DMS53 treated with DMSO at 0.1 percent for 48 hours (cell line): ENCODE results near the gene PLXNA1.

Source experiments
- DNase-seq: peaks from one replicate; lab custom pipeline; 2025; ENCODE audit not compliant: unreplicated experiment; lab: John Stamatoyannopoulos, UW

PLXNA1 gene

DNA sequence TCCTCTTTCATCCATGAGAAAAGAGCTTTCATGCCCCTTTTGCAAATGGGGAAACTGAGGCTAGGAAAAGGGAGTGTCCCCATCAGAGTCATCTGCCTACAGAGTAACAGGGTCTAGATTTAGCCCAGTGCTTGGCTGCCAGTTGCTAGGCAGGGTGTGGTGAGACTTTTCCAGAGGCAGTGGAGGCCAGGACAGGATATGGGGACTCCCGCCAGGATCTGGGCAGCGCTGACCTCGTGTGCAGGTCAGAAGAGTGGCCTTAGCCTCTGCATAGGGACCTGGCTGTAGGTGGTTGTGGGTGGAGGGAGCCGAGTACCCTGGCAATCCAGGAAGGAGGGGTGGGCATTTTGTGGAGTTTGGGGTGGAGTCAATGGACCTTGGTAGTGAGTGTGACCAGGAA, 4.2 kb downstream of the PLXNA1 start:
- DNase-seq = no peak

- DNase-seq = no peak
Measured at GRCh38 chr3:126987596-126987995, 4.7 kb downstream of the PLXNA1 start.

- no peak for DNase-seq
Measured at GRCh38 chr3:126988451-126989021, 5.6 kb downstream of the PLXNA1 start.

DNA sequence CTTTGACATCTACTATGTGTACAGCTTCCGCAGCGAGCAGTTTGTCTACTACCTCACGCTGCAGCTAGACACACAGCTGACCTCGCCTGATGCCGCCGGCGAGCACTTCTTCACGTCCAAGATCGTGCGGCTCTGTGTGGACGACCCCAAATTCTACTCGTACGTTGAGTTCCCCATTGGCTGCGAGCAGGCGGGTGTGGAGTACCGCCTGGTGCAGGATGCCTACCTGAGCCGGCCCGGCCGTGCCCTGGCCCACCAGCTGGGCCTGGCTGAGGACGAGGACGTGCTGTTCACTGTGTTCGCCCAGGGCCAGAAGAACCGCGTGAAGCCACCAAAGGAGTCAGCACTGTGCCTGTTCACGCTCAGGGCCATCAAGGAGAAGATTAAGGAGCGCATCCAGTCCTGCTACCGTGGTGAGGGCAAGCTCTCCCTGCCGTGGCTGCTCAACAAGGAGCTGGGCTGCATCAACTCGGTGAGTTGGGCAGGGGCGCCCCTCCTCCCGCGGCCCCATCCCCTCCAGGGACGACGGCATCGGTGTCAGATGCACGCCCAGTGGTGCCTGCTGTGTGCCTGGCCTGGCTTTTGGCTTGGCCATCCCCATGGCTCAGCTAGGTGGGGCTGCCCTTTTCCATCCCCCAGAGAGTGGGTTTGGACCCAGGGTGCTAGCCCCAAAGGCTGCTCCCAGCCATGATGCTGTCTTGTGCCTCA, 6.6 kb downstream of the PLXNA1 start:
- no peak for DNase-seq

DNA sequence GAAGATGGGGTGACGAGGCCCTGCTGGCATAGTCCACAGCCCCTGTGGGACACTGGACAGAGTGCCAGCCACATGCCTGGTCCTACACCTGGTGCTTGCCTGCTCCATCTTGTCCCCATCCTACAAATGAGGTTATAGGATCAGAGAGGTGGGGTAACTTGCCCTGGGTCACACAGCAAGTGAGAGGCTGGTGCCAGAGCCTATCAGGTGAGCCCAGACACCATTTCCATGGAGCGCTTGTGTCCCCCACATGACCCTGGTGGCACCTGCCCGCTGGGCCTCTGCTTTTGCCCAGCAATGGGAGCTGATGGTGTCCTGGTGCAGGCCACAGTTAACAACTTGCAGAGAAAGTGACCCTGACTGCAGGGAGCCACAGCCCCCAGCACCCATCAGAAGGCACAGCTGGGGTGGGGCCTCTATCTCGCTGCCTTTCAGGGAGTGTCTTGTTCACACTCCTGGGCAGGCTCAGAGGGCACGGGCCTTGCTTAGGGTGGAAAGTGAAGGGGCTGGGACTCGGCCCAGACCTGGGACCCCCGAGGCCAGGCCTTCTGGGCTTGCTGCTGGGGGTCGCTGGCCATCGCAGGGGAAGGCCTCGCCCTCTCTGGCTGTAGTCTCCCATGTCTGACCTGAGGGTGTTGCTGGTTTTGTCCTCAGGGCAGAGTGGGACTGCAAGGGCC, 7.2 kb downstream of the PLXNA1 start:
- no peak for DNase-seq

DNA sequence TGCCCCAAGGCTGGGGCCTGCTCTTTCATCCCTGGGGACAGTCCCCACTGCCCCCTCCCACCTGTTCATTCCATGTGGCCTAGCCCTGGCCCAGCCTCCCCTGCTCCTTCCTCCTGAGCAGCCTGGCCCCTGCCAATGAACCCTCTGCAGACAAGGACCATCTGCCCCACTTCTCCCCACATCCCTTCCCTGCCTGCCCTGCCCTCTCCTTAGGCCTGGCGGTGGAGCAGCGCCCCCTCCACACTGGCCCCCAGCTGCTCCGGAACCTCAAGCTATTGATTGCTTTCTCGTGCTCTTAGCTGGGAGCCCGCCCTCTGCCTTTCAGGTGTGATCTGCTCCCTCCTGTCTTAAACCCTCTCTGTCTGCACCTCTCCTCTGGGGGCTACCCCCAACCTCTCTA, 8.0 kb downstream of the PLXNA1 start:
- no peak for DNase-seq

DNA sequence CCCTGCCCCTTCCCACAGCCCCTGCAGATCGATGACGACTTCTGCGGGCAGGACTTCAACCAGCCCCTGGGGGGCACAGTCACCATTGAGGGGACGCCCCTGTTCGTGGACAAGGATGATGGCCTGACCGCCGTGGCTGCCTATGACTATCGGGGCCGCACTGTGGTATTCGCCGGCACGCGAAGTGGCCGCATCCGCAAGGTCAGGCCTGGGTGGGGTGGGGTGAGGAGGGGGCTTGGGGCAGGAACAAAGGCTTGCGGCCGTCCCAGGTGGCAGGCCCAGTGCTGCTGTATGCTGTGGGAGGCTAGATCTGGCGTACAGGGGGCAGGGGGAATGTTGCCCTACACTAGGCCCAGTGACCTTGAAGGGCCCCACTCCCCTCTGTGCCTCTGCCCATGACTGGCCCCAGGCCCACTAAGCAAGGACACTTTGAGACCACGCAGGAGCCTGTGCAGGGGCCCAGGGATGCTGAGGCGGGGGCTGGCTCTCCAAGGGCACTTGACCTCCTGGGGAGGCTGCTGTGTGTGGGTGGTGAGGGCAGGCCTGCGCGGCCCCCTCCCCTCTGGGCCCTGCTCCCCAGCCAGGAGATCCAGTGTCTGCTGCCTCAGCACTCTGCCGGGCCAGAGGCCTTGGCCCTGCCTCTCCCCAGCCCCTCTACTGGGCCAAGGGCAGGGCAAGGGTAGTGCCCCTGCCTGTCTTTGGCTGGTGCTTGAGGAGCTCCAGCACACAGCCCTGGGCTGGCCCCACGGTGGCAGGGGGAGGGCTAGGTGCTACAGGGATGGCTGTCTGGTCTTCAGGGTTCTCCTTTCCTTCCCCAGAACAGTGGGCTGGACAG, 8.7 kb downstream of the PLXNA1 start:
- DNase-seq = no peak

- DNase-seq = no peak
Measured at GRCh38 chr3:126992216-126992615, 9.3 kb downstream of the PLXNA1 start.

DNA sequence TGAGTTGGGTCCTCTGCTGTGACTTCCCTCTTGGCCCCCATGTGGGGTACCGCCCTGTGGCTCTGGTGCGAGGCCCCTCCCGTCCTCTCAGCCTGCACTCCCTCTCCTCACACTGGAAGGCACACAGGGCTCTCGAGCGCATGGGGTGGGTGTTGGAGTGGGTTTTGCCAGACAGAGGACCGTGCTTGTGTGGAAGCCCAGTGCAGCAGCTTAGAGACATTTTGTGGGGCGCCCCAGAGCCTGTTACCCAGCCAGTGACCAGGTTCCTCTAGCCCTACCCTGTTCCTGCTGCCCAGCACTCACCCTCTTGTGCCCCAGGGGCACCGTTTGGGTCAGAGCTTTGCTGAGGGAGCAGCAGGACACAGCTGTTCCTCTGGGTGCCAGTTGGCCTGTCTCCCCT, 9.9 kb downstream of the PLXNA1 start:
- no peak for DNase-seq

- no peak for DNase-seq
Measured at GRCh38 chr3:126993436-126993835, 10.5 kb downstream of the PLXNA1 start.

DNA sequence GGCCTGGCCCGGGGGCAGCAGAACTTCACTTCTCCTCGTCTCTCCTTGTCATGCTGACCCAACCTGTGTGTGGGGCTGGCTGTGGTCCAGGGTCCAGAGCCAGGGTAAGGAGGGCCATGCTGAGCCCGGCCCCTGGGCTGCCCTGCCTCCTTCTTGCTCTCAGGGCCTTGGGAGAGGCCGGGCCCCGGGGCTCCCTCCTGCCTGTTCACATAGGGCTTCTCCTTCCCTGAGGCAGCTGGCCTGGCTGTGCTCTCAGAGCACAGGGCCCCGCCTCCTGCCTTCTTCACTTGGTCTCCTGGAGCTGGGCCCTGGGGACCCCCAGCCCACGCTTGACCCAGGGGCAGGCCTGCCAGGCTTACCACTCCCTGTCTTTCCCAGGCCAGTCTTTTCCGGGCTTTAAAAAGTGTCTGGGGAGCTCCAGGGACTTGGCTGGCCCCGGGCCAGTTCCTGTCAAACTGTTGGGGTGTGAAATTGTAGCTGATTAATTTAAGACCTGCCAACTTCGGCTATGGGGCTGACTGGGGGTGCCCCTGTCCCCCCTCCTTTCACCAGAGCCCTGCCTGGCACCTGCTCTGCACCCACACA, 11.8 kb downstream of the PLXNA1 start:
- no peak for DNase-seq

DNA sequence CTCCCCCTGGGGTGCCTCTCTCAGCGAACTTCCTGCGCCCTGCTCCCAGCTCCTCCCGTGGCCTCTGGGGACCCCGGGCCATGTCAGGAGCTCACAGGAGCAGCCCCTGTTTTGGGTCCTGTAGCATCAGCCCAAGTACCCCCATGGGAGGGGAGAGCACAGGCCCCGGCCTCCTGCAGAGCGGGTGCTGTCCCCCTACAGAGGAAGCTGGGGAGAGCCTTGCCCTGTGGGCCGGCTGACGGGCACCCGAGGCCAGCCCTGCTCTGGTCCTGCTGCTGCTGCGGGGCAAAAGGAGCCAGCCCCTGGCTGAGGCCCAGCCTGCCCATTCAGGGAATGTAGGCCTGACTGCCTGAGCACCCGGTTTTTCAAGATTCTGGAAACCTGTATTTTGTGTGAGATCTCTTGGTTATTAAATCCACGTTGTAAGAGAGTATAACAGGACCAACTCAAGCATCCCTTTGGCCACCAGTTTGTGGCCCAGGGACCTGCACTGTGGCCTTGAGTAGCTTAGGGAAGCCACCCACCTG, 12.4 kb downstream of the PLXNA1 start:
- DNase-seq = no peak

DNA sequence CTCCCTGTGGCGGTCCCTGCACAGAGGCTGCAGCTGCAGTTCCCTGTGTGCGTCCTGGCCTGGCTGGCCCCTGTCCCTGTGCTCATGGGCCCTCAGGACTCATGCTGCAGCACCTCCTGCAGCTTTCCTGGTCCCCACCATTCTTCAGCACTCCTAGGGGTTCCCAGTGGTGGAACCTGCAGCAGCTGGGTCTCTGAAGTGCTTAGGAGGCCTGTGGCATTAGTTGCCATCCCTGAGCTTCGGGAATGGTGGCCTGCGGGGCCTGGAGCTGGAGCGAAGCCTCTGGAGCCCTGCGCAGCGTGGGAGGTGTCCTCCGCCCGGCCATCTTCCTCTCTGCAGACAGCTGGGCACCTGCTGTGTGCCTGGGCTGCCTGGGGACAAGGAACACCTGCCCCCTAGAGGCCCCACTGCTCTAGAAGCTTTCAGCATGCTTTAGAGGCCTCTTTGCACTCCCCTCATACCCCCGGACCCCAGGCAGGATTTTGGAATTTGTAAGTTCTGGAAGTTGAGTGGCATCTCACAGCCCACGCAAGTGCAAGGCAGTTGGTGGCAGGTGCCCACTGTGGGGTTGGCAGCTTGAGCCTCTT, 13.1 kb downstream of the PLXNA1 start:
- no peak for DNase-seq

GRCh38 chr3:126996905-126997304, 14.0 kb downstream of the PLXNA1 start:
- no peak for DNase-seq

DNA sequence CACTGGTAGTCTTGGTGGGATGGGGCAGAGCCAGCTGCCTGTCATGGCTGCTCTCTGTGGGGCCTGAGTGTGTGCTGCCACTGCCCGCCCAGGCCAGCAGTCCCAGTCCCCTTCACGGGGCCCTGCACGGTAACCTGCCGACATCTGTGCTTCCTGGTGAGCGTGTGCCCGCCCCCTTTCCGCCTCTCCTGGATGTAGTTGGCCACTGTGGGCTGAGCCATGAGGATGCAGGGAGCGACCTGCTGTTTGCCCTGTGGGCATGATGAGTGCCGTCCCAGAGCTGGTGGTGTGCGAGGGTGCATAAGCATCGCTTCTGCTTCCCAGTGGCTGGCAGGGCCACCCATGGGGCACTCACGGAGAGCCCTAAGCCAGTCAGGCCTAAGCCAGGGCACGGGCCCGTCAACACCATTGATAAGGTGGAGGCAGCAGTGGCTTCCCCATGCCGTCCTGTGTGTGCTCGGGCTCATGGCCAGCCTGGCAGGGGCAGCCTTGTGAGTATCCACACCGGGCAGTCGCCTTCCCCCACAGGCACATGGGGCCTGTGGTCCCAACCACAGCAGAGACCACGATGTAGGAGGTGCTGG, 14.6 kb downstream of the PLXNA1 start:
- no peak for DNase-seq

GRCh38 chr3:126998320-126998719, 15.4 kb downstream of the PLXNA1 start:
- no peak for DNase-seq

- no peak for DNase-seq
Measured at GRCh38 chr3:126998728-126999127, 15.8 kb downstream of the PLXNA1 start.

GRCh38 chr3:126999383-126999782, 16.5 kb downstream of the PLXNA1 start:
- DNase-seq = no peak

DNA sequence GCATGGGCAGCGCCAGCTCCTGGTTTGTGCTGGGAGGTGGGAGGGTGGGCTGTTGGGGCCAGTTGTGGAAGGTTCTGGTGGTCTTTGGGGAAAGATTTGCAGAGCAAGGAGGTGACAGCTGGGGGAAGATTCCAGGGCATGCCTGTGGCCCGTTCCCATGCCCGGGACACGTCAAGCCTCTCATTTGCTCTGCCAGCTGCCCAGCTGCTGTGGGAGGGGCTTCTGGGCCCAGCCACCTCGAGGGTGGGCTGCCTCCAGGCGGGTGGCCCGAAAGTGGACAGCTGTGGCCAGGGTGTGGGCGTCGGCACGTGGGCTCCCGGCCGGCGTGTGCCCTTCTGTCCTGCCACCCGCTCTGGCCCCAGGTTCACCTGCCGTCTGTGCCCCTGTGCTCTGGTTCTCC, 17.2 kb downstream of the PLXNA1 start:
- DNase-seq = no peak

DNA sequence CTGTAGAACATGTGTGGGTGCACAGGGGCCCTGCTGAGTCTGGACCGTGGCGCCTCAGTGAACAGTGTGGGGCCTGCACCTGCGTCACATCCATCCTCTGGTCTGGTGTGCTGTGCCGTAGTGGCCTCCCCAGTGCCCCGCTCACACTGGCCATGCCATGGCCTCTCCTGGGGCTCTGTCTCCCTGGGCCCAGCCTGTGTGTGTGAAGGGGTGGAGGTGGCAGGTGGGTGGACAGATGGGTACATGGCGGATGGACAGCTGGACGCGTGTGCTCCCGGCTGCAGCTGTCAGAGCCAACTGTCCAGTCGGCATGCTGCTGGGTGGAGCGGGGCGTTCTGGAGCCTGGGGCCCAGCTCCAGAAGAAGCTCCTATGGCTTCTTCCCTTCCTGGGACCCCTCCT, 17.8 kb downstream of the PLXNA1 start:
- DNase-seq = no peak
